Stimulated activated CD4-positive, alpha-beta T cell treated with anti-CD3 and anti-CD28 coated beads, Interleukin-15, amount 100 ng/mL, for 1 hour (primary cell): ENCODE data around the gene PIK3C3.
"Not testable (repeated sequence)": the region's sequence is repeated elsewhere in the genome, so short reads cannot be mapped to it uniquely, and the experiment has no call there.

Experiments
- DNase-seq, 2 donors: peaks; one replicate each; pipeline ENCODE4 v3.0.0-alpha.2; 2020; ENCODE audit warnings: low read depth in 1 of 2, low spot score in 1 of 2

PIK3C3 gene

GRCh38 chr18:42069036-42069435 is 114.0 kb downstream of the PIK3C3 start:
- no peak for DNase-seq

- DNase-seq = no peak
These were observed 117.4 kb downstream of the PIK3C3 start for GRCh38 chr18:42072407-42072806.

GRCh38 chr18:42074704-42075103 is 119.7 kb downstream of the PIK3C3 start:
- DNase-seq = no peak

- no peak for DNase-seq
These were observed 123.7 kb downstream of the PIK3C3 start for GRCh38 chr18:42078711-42079110.

- no peak for DNase-seq
These were observed 125.3 kb downstream of the PIK3C3 start for GRCh38 chr18:42080340-42080739.

- no peak for DNase-seq
These were observed 127.6 kb downstream of the PIK3C3 start for GRCh38 chr18:42082415-42083234.

- DNase-seq = no peak
These were observed 131.3 kb downstream of the PIK3C3 start for GRCh38 chr18:42086288-42086687.

GRCh38 chr18:42087235-42087634 is 132.2 kb downstream of the PIK3C3 start:
- no peak for DNase-seq

GRCh38 chr18:42087876-42088275 is 132.8 kb downstream of the PIK3C3 start:
- no peak for DNase-seq

- DNase-seq = no peak
These were observed 137.8 kb downstream of the PIK3C3 start for GRCh38 chr18:42092848-42093247.

GRCh38 chr18:42094875-42095274 is 139.8 kb downstream of the PIK3C3 start:
- DNase-seq = no peak

GRCh38 chr18:42095732-42096377 is 140.8 kb downstream of the PIK3C3 start:
- no peak for DNase-seq

GRCh38 chr18:42100248-42100647 is 145.2 kb downstream of the PIK3C3 start:
- DNase-seq = no peak

- DNase-seq = no peak
These were observed 145.9 kb downstream of the PIK3C3 start for GRCh38 chr18:42100911-42101310.

- DNase-seq = no peak
These were observed 150.4 kb downstream of the PIK3C3 start for GRCh38 chr18:42105394-42105793.

GRCh38 chr18:42106784-42107183 is 151.8 kb downstream of the PIK3C3 start:
- DNase-seq = no peak

GRCh38 chr18:42107287-42107686 is 152.3 kb downstream of the PIK3C3 start:
- no peak for DNase-seq

- no peak for DNase-seq
These were observed 152.8 kb downstream of the PIK3C3 start for GRCh38 chr18:42107691-42108450.

- DNase-seq = not testable (repeated sequence)
These were observed 157.1 kb downstream of the PIK3C3 start for GRCh38 chr18:42112147-42112546.

GRCh38 chr18:42112657-42113420 is 157.8 kb downstream of the PIK3C3 start:
- no peak for DNase-seq

GRCh38 chr18:42113529-42114191 is 158.6 kb downstream of the PIK3C3 start:
- no peak for DNase-seq
